C4-2B (cell line): ENCODE results near the gene CD209.

Experiments
- H3K27ac ChIP-seq: fragments of 450-650 bp; 2 replicates; pipeline ENCODE4 v1.5.1; 2017
- ZFX ChIP-seq: fragments of 450-650 bp; IDR thresholded peaks from 2 replicates; pipeline ENCODE4 v1.6.1; 2017
- TF ChIP-seq, protein P1 (sequence below): fragments of 450-650 bp; conservative IDR thresholded peaks from 2 replicates; pipeline ENCODE4 v1.5.1; 2017; ENCODE audit warnings: mild to moderate bottlenecking

CD209 gene

DNA sequence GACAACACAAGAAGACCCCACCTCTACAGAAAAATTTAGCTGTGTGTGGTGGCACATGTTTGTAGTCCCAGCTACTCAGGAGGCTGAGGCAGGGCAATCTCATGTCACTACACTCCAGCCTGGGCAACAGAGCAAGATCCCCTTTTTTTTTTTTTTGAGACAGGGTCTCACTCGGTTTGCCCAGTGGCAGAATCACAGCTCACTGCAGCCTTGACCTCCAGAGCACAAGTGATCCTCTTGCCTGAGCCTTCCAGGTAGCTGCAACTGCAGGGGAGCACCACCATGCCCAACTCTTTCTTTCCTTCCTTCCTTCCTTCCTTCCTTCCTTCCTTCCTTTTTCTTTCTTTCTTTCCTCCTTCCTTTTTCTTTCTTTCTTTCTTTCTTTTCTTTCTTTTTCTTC is 11.2 kb downstream of the CD209 start:
- TF ChIP-seq, protein P1, sequence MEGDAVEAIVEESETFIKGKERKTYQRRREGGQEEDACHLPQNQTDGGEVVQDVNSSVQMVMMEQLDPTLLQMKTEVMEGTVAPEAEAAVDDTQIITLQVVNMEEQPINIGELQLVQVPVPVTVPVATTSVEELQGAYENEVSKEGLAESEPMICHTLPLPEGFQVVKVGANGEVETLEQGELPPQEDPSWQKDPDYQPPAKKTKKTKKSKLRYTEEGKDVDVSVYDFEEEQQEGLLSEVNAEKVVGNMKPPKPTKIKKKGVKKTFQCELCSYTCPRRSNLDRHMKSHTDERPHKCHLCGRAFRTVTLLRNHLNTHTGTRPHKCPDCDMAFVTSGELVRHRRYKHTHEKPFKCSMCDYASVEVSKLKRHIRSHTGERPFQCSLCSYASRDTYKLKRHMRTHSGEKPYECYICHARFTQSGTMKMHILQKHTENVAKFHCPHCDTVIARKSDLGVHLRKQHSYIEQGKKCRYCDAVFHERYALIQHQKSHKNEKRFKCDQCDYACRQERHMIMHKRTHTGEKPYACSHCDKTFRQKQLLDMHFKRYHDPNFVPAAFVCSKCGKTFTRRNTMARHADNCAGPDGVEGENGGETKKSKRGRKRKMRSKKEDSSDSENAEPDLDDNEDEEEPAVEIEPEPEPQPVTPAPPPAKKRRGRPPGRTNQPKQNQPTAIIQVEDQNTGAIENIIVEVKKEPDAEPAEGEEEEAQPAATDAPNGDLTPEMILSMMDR, result no peak
- no peak for TF ChIP-seq ZFX
- no peak overlapping the region for H3K27ac ChIP-seq

DNA sequence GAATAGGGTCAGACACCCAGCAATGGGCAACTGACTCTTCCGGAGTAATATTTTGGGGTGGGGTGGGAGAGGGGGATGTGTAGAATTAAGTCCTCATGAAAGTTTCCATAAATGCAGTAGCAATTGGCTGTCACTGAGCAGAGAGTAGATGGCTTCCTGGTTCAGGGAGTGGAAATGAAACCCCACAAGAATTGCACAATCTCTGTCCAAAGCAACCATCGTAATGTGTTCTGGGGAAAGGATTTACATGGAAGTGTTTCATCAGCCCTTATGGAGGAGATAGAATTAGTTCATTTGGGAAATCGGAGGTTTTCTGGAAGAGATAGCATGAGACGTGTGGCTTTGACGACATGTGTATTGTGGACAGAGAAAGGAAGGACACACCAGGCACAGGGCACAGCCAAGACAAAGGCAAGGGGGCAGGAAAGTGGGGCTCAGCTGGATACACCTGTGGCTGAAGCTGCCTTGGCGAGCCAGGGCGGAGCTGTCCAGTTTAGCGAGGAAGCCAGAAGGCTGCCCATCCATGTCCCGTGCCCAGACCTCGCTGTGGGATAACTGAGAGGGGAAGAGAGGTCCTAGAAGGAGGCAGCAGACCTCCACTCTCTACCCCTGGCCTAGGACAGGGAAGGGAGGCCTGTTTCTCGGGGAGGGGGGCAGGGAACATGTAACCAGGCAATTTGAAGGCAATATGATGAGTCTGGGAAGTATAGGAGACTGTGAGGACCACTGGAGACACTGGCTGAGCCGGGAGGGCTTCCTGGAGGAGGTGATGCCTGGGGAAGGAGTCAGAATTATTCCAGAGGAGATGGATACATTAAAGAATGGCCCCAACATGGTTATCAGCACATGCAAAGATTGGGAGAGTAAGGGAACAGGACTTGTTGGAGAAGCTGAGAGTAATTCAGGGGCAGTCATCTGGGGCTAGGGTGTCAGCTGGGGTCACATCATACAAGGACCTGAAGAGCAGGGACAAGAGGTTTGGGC is 12.8 kb downstream of the CD209 start:
- TF ChIP-seq ZFX, result no peak
- TF ChIP-seq, protein P1, result no peak
- H3K27ac ChIP-seq, result no peak overlapping the region

DNA sequence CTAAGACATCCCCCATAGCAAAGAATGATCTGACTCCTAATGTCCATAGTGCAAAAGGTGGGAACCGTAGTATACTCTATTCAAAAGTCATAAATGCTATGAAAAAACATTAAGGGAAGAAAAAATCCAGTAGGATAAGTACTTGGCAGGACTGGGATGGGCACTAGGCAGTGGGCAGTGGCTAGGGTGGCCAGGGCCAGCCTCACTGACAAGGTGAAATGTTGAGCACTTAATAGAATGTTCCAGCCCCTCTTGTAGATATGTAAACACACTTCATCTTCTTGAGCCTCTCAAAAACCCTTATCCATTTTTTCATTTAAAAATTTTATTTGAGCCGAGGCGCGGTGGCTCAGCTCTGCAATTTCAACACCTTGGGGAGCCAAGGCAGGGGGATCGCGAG is 14.0 kb downstream of the CD209 start:
- TF ChIP-seq, protein P1, result no peak
- TF ChIP-seq ZFX, result no peak
- no peak overlapping the region for H3K27ac ChIP-seq

DNA sequence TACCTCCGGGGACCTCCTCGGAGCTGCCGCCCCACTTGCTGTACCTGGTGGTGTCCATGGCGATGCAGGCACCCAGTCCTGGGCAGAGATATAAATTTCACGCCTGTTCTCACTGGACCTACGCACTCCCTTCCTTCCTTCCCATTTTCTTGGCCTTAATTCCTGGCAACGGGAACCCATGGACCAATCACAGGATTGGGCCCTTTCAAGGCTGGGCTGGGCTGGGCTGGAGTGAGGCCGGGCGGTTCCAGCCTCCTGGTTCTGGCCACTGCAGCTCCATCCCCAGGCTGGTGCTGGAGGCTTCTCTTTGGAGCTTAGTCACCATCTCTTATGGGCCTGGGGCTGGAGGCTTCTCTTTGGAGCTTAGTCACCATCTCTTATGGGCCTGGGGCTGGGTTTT is 15.3 kb downstream of the CD209 start, which contains the start of gene CLEC4G:
Gene CLEC4G, minus strand, starts transcription at position 66 of the 400 bp plus-strand sequence. Its CDS starts 8 bp downstream, at position 58.
- TF ChIP-seq ZFX, result no peak
- TF ChIP-seq, protein P1, result no peak
- H3K27ac ChIP-seq, result no peak within 1 kb of the TSS

DNA sequence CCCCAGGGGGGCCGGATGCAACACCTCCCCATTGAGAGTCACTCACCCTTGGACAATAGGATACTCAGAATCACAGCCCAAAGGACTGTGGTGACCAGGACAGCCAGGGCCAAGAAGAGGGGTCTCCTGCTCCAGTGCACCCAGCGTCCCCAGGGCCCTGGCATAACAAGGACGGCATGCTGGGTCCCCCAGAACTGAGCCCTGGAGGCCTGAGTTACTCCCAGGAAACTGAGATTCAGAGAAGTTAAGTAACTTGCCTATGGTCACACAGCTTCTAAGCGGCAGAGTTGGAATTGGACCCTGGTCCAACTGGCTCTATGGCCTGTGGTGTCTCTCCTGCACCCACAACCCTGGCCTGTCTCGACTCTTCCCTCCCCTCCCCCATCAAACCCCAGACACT is 15.7 kb downstream of the CD209 start:
- no peak overlapping the region for H3K27ac ChIP-seq

DNA sequence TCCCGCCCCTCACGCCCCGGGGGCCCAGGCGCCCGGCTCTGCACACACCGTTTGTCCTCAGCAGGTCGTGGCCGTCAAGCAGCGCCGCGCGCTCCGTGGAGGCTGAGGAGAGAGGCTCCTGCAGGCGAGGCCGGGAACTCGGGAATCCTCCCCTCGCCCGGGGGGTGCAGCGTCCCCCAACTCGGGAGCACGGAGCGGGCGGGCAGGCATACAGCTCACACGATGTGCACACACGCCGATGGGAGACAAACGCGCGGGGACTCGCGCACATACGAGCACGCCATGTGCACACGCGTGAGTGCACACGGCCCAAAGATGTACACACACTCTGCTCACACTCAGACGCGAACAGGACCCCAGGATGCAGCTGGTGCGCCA is 16.1 kb downstream of the CD209 start:
- no peak overlapping the region for H3K27ac ChIP-seq
- TF ChIP-seq ZFX, result no peak
- TF ChIP-seq, protein P1, result no peak

More for the DNA sequence above, 15.7 kb downstream of the CD209 start:
- TF ChIP-seq ZFX, result no peak
- TF ChIP-seq, protein P1, result no peak

DNA sequence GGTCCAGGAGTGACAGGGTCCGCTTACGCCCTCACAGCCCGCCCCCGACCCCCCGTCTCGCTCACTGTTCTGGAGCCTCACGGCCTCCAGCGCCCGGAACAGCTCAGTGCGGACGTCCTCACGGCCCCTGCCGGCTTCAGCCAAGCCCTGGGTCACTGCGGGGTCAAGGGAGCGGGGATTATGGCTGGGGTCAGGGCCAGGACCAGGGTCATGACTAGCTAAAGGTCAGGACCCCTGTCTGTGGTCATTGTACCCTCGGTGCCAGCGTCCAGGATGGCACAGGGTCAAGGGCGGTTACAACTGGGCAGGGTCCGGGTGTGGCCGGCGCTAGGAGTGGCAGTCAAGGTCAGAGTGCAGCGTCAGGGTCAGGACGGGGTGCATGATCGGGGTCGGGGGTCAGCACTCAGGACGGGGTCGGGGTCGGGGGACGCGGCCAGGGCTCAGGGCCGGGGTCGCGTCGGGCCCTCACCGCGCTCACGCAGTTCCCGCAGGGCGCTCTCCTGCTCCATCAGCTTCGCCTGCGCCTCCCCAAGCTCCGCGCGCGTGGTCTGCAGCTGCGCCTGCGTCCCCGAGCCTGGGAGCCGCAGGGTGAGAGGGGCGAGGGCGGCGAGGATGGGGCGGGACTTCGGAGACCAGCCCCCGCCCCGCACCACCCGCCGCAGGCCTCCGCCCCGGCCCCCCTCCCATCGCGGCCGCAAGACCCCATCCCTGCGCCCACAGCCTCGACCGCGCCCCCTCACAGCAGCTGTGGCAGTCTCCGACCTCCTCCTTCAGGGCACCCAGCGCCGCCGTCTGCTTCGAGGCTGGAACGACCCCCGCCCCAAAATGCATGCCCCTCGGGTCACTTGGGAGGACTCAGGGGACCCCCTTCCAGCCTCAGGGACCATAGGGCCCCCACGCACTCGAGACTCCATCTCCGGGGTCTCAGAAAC is 16.8 kb downstream of the CD209 start:
- H3K27ac ChIP-seq, result no peak overlapping the region
- TF ChIP-seq, protein P1, result no peak
- no peak for TF ChIP-seq ZFX
